ENCODE measurements around the gene VIPR2. TPM values are rescaled to one million over a fixed set of nuclear protein-coding genes. Genes with fewer than 3 reads are reported as not detected.

VIPR2 gene
- total RNA-seq, 1 experiment from 2014 or later, result not detected

- Mint-ChIP-seq H3K4me3 (ENCODE audit: unreplicated experiment) (no peak overlapping the region), H3K36me3 (ENCODE audit: insufficient read depth, unreplicated experiment) (no peaks in the 10 kb centered on the region), H3K9me3 (ENCODE audit: unreplicated experiment) (no peaks in the 10 kb centered on the region), H3K4me1 (ENCODE audit: insufficient read depth, unreplicated experiment) (no peaks in the 10 kb centered on the region), H3K27ac (ENCODE audit: low read depth, unreplicated experiment) (no peak overlapping the region), H3K27me3 (ENCODE audit: insufficient read depth, unreplicated experiment) (peaks cover 13% of the 10 kb centered on the region)
- TF ChIP-seq, protein P1, sequence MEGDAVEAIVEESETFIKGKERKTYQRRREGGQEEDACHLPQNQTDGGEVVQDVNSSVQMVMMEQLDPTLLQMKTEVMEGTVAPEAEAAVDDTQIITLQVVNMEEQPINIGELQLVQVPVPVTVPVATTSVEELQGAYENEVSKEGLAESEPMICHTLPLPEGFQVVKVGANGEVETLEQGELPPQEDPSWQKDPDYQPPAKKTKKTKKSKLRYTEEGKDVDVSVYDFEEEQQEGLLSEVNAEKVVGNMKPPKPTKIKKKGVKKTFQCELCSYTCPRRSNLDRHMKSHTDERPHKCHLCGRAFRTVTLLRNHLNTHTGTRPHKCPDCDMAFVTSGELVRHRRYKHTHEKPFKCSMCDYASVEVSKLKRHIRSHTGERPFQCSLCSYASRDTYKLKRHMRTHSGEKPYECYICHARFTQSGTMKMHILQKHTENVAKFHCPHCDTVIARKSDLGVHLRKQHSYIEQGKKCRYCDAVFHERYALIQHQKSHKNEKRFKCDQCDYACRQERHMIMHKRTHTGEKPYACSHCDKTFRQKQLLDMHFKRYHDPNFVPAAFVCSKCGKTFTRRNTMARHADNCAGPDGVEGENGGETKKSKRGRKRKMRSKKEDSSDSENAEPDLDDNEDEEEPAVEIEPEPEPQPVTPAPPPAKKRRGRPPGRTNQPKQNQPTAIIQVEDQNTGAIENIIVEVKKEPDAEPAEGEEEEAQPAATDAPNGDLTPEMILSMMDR (IDR thresholded peaks at IDR 0.05; ENCODE audit: unreplicated experiment), result no peak
- ChIA-PET POLR2A (interaction anchor here (0.7 kb wide), 1 partner anchor 37 kb away, joined by 6 read pairs; no protein-coding TSS in a partner anchor), CTCF (interaction anchor here (0.8 kb wide), 1 partner anchor 78 kb away, joined by 4 read pairs; no protein-coding TSS in a partner anchor)
- intact Hi-C loops (cut with micrococcal nuclease), result no loop called here
- DNase-seq (ENCODE audit: unreplicated experiment), result no peak
- BruUV-seq (replicated peaks), result no TSS peak
These were observed 50.5 kb downstream of the VIPR2 start for GRCh38 chr7:159094023-159094740.

GRCh38 chr7:159093351-159093971 lies 51.2 kb downstream of the VIPR2 start:
- no peaks in the 10 kb centered on the region for H3K9me3 Mint-ChIP-seq (ENCODE audit: unreplicated experiment)
- H3K27ac Mint-ChIP-seq (ENCODE audit: low read depth, unreplicated experiment), result no peak overlapping the region
- H3K4me1 Mint-ChIP-seq (ENCODE audit: insufficient read depth, unreplicated experiment), result no peaks in the 10 kb centered on the region
- POLR2A ChIA-PET, result no interaction called here
- H3K36me3 Mint-ChIP-seq (ENCODE audit: insufficient read depth, unreplicated experiment), result no peaks in the 10 kb centered on the region
- TF ChIP-seq, protein P1 (IDR thresholded peaks at IDR 0.05; ENCODE audit: unreplicated experiment), result no peak
- DNase-seq (ENCODE audit: unreplicated experiment), result no peak
- CTCF ChIA-PET, result interaction anchor here (0.8 kb wide), 1 partner anchor 79 kb away, joined by 4 read pairs; no protein-coding TSS in a partner anchor
- BruUV-seq (replicated peaks), result no TSS peak
- H3K4me3 Mint-ChIP-seq (ENCODE audit: unreplicated experiment), result no peak overlapping the region
- intact Hi-C loops (cut with micrococcal nuclease), result no loop called here
- peaks cover 13% of the 10 kb centered on the region for H3K27me3 Mint-ChIP-seq (ENCODE audit: insufficient read depth, unreplicated experiment)

GRCh38 chr7:159092701-159093121 lies 52.0 kb downstream of the VIPR2 start:
- Mint-ChIP-seq H3K36me3 (ENCODE audit: insufficient read depth, unreplicated experiment) (no peaks in the 10 kb centered on the region), H3K27ac (ENCODE audit: low read depth, unreplicated experiment) (no peak overlapping the region), H3K9me3 (ENCODE audit: unreplicated experiment) (no peaks in the 10 kb centered on the region), H3K27me3 (ENCODE audit: insufficient read depth, unreplicated experiment) (peaks cover 13% of the 10 kb centered on the region), H3K4me3 (ENCODE audit: unreplicated experiment) (no peak overlapping the region), H3K4me1 (ENCODE audit: insufficient read depth, unreplicated experiment) (no peaks in the 10 kb centered on the region)
- DNase-seq (ENCODE audit: unreplicated experiment), result no peak
- ChIA-PET POLR2A (no interaction called here), CTCF (no interaction called here)
- BruUV-seq (replicated peaks), result no TSS peak
- TF ChIP-seq, protein P1 (IDR thresholded peaks at IDR 0.05; ENCODE audit: unreplicated experiment), result no peak
- intact Hi-C loops (cut with micrococcal nuclease), result no loop called here
